IgD-negative memory B cell (primary cell): ENCODE data around the gene SETD9. TPM values are rescaled to one million over a fixed set of nuclear protein-coding genes. Genes with fewer than 3 reads are reported as not detected.

Source experiments
- H3K27ac Mint-ChIP-seq, 3 donors: one replicate each; pipeline ENCODE4 v1.8.0; 2020 to 2022; ENCODE audit warnings: mild to moderate bottlenecking in 3 of 3, mixed read lengths in 3 of 3, moderate library complexity in 1 of 3
- H3K27me3 Mint-ChIP-seq: one replicate; pipeline ENCODE4 v1.8.0; 2021; ENCODE audit warnings: mixed read lengths
- H3K36me3 Mint-ChIP-seq: one replicate; pipeline ENCODE4 v1.8.0; 2020; ENCODE audit warnings: mild to moderate bottlenecking, mixed read lengths
- H3K4me1 Mint-ChIP-seq, 3 donors: one replicate each; pipeline ENCODE4 v1.8.0; 2020 to 2022; ENCODE audit warnings: mixed read lengths in 3 of 3, mild to moderate bottlenecking in 1 of 3
- H3K4me3 Mint-ChIP-seq, 4 donors: one replicate each; pipeline ENCODE4 v1.8.0; 2020 to 2022; ENCODE audit warnings: mild to moderate bottlenecking in 4 of 4, mixed read lengths in 4 of 4, moderate library complexity in 3 of 4
- H3K9me3 Mint-ChIP-seq, 3 donors: one replicate each; pipeline ENCODE4 v1.8.0; 2020 to 2021; ENCODE audit warnings: mixed read lengths in 3 of 3, mild to moderate bottlenecking in 1 of 3
- polyA plus RNA-seq: library from polyadenylated mRNA; unstranded; fragments of 300-500 nt; fragmentation: Illumina TruSeq; gene quantifications from one replicate; pipeline ENCODE4 v1.2.3, GENCODE V29; 2021

Gene SETD9
- polyA plus RNA-seq, 1 donor from 2014 or later = 7.3 TPM

DNA sequence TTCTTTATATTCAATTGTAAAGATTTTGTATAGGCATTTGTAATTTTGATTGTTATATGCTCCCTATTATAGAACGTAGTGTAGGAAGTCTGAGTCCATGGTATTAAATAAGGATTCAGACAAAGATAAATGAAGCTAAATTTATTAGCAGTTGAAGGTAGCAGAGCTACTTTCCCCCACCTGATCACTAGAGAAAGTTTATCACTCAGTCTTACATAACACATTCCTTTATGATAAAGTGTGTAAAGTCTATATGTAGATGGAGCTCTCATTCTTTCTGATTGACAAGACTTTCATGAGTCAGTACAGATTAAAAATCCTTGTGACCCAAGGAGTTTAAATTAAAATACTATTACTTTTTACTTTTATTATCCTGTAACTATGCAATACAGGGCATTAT, 44.9 kb downstream of the SETD9 start:
- H3K36me3 Mint-ChIP-seq = no peaks in the 10 kb centered on the region
- no peaks in the 10 kb centered on the region for H3K9me3 Mint-ChIP-seq
- peak overlapping the region in 1 of 4 donors; percentile 86 for H3K4me3 Mint-ChIP-seq
- H3K4me1 Mint-ChIP-seq = peaks cover 11 to 21% (median 15%) of the 10 kb centered on the region in 3 donors
- no peak overlapping the region for H3K27ac Mint-ChIP-seq
- peaks cover 9% of the 10 kb centered on the region for H3K27me3 Mint-ChIP-seq

DNA sequence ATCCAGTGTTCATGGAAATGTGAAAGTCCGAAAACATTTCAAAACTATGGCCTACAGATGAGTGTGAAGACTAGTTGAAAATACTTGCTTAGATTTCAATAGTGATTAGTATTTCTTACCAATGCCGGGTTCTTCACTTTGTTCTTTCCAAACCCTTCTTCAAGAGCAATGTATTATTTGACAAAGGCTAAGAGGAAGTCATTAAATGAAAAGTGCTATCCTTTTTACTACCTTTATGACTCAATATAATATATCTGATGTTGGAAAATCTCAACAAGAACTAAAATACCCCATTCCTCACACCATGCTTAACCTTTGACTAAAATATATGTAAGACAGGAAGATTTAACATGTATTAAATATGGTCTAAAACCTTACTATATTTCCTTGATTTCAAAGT, 49.2 kb downstream of the SETD9 start:
- no peaks in the 10 kb centered on the region for H3K4me1 Mint-ChIP-seq
- peaks cover 32% of the 10 kb centered on the region for H3K27me3 Mint-ChIP-seq
- no peak overlapping the region for H3K27ac Mint-ChIP-seq
- no peaks in the 10 kb centered on the region for H3K9me3 Mint-ChIP-seq
- H3K4me3 Mint-ChIP-seq = no peak overlapping the region
- H3K36me3 Mint-ChIP-seq = no peaks in the 10 kb centered on the region

DNA sequence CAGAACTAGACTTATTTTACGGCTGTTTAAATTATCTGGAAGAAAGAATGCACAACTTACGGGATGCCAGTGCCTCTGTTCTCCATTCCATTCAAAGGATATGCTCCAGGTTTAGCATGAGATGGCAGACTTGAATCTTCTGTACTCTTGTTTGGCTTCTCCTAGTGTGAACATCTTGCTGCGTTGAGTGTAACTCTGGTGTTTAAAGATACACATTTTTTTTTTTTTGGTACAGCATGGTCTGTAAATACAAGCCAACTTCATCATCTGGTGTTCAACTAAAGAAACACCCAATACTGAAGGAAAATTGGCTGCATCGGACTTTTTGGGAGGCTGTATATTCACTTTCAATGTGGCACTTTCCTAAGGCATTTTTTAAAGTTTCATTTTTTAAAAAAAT, 49.9 kb downstream of the SETD9 start:
- H3K4me1 Mint-ChIP-seq = no peaks in the 10 kb centered on the region
- no peak overlapping the region for H3K27ac Mint-ChIP-seq
- peaks cover 32% of the 10 kb centered on the region for H3K27me3 Mint-ChIP-seq
- H3K36me3 Mint-ChIP-seq = no peaks in the 10 kb centered on the region
- H3K9me3 Mint-ChIP-seq = no peaks in the 10 kb centered on the region
- no peak overlapping the region for H3K4me3 Mint-ChIP-seq

- Mint-ChIP-seq H3K9me3 (no peaks in the 10 kb centered on the region), H3K4me1 (no peaks in the 10 kb centered on the region), H3K36me3 (no peaks in the 10 kb centered on the region), H3K27ac (no peak overlapping the region), H3K4me3 (no peak overlapping the region), H3K27me3 (peaks cover 39% of the 10 kb centered on the region)
Observed at GRCh38 chr5:56961746-56962145, 52.4 kb downstream of the SETD9 start.

DNA sequence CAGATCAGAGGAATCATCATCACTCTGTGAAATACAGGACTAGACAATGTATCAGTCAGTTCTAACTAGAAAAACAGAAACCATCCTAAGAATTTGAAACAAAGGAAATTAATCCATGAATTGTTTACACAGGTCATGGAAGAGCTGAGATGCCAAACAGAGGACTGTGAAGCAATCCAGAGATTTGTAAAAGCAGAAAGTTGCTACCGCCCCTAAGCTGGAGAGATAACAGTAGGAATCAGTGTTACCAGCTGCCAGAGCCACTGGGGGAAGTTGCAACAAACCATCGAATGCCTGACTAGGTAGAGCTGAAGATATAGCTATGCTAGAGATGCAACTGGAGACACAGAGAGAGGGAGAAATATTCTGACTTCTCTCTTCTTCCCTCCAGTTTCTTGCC, 52.9 kb downstream of the SETD9 start:
- no peaks in the 10 kb centered on the region for H3K4me1 Mint-ChIP-seq
- H3K4me3 Mint-ChIP-seq = no peak overlapping the region
- H3K27me3 Mint-ChIP-seq = peaks cover 40% of the 10 kb centered on the region
- no peak overlapping the region for H3K27ac Mint-ChIP-seq
- H3K36me3 Mint-ChIP-seq = no peaks in the 10 kb centered on the region
- H3K9me3 Mint-ChIP-seq = no peaks in the 10 kb centered on the region

GRCh38 chr5:56963246-56963645, 53.9 kb downstream of the SETD9 start:
- no peaks in the 10 kb centered on the region for H3K9me3 Mint-ChIP-seq
- H3K27me3 Mint-ChIP-seq = peaks cover 37% of the 10 kb centered on the region
- no peaks in the 10 kb centered on the region for H3K4me1 Mint-ChIP-seq
- no peak overlapping the region for H3K4me3 Mint-ChIP-seq
- H3K27ac Mint-ChIP-seq = no peak overlapping the region
- no peaks in the 10 kb centered on the region for H3K36me3 Mint-ChIP-seq

- H3K9me3 Mint-ChIP-seq = no peaks in the 10 kb centered on the region
- no peaks in the 10 kb centered on the region for H3K4me1 Mint-ChIP-seq
- no peak overlapping the region for H3K4me3 Mint-ChIP-seq
- no peak overlapping the region for H3K27ac Mint-ChIP-seq
- H3K36me3 Mint-ChIP-seq = no peaks in the 10 kb centered on the region
- peaks cover 35% of the 10 kb centered on the region for H3K27me3 Mint-ChIP-seq
Observed at GRCh38 chr5:56964173-56964572, 54.8 kb downstream of the SETD9 start.

Other genes starting within 250 kb of the SETD9 start
- gene MAP3K1, start 94.0 kb upstream of the SETD9 start, polyA plus RNA-seq = 69.8 TPM
- 7.4 TPM for gene MIER3, start 42.5 kb downstream of the SETD9 start, polyA plus RNA-seq